Measurements from ENCODE around the gene GGT6.
A peak's percentile ranks its signal among the peaks of the same experiment; 100 is the strongest.

The GGT6 gene

DNA sequence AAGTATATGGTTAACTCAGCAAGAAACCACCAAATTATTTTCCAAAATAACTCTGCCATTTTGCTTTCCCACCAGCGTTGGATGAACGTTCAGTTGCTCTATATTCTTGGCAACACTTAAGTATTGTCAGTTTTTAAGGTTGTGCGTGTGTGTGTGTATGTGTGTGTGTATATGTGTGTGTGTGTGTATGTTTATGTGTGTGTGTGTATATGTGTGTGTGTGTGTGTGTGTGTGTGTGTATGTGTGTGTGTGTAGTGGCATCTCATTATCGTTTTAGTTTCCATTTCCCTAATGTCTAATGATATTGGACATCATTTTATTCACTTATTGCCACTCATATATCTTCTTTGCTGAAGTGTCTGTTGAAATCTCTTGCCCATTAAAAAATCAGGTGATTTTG lies 12.7 kb upstream of the GGT6 start:
- no peak for DNase-seq

GRCh38 chr17:4572131-4572530 lies 11.8 kb upstream of the GGT6 start:
- no peak for DNase-seq

GRCh38 chr17:4569591-4569990 lies 9.2 kb upstream of the GGT6 start:
- DNase-seq = no peak

- peak; percentile 67 for DNase-seq
Measured at GRCh38 chr17:4566785-4567184, 6.4 kb upstream of the GGT6 start.

DNA sequence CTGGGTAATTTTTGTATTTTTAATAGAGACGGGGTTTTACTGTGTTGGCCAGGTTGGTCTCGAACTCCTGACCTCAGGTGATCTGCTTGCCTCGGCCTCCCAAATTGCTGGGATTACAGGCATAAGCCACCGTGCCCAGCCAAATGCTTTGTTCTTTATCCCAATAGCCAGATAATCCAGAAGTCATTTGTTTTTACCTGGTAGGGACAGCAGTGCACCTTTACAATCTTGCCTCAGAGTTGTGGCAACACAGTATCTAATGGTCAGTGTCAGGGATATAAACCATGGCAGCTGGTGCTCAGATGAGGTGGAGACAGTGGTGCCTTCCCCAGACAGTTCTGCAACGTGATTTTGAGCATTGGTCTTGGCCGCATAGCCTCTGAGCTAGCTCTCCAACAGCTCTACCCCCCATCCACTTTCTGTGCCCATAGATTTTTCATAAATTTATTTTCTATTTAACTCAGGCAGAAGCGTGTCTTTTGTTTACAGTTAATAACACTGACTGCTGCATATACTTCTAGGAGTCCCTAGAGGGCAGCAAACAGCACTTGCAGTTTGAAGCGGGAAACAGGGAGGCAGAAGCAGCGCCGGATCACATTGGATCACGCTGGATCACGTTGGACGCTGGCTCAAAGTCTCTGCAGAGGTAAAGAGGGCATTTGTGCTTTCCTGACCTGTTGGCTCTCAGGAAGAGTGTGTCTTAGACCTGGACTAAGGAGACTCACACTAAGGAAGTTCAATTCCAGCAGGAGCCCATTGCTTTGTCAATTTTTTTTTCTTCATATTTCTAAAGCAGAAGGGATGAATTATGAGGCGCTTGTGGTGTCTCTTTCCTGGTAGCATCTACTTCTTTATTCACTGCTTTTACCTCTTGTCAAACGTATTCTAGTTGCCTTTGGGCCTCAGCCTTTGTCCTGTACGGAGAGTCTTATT lies 5.1 kb upstream of the GGT6 start:
- DNase-seq = peak; percentile 71

DNA sequence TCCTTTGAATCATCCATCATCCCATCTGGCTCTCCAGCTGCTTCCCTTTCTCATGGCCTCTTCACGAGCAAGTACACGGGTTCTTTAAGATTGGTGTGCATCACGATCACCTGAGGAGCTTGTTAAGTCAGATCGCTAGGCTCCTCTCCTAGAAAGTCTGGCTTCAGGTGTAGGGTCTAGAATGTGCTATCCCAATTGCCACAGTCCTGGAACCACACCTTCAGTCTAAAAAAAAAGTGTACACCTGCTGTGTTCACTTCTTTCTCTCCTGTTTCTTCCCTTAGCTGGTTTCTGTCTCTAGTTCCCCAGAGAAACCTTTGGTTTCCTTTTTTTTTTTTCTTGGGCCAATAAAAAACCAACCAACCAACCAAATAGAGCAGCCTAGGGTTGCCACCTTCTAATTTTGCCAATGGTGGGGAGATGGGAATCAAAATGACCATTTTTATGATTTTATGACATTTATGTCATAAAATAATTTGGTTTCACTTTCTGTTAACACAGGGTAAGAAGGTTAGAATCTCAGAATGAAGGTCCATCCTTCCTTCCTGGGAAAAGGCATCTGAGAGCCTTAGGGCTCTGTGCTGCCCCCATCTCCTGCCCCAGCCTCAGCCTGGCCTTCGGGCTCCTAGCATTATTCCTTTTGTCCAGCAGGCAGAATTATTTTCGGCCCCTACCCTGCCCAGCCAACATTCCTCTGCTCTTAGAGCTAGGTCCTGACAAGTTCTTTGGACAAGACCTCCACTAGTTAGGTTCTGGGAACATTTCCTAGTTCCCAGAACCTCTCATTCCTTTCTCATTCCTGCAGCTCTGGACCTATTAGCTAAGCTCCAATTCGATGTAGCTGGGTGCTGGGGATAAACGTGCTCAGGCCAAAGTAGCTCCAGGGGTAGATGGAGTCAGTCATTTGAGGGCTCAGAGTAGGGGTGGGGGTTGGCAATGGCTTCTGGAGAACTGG lies 1.9 kb upstream of the GGT6 start:
- DNase-seq = no peak

DNA sequence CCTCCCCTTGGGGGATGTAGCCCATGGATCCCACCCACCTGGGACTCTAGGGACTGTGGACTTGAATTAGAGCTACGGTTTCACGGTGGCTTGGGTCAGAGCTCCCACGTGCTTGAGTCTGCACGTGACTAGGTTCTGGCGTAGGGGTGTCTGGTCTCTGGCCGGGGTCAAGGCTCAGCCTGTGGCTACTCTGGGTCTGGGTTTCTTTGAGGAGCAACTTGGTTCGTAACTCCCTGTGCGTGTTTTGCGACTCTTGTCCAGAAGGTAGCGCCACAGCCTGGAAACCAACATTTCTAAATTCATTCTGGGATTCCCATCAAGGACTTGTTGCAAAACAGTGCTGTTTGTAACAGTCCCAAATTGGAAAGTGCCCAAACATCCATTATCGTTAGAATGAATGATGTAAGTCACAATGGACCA lies 470 bp upstream of the GGT6 start:
- DNase-seq = no peak

DNA sequence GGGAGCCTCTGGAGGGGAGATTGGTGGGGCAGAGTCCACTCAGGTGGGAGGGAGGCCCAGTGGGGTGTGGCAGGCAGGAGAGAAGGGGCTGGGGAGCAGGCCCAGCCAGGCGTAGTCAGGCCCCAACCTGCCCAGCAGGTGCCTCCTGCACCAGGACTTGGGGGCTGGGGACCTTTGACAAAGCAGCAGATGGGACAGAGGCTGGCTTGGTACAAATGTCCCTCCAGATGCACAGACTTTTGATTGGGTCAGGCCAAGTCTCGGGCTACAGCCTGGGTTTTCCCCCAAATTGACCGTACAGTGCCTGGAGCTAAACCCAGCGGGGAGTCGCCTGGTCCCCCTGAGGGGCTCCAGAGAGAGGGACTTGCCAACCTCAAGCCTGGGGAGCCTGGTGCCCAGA lies 411 bp downstream of the GGT6 start:
- DNase-seq = no peak

GRCh38 chr17:4559139-4559791 lies 1.1 kb downstream of the GGT6 start:
- DNase-seq = no peak

GRCh38 chr17:4558347-4558971 lies 1.9 kb downstream of the GGT6 start:
- DNase-seq = no peak

- DNase-seq = no peak
Measured at GRCh38 chr17:4557626-4558346, 2.6 kb downstream of the GGT6 start.

GRCh38 chr17:4556996-4557395 lies 3.4 kb downstream of the GGT6 start:
- DNase-seq = no peak

DNA sequence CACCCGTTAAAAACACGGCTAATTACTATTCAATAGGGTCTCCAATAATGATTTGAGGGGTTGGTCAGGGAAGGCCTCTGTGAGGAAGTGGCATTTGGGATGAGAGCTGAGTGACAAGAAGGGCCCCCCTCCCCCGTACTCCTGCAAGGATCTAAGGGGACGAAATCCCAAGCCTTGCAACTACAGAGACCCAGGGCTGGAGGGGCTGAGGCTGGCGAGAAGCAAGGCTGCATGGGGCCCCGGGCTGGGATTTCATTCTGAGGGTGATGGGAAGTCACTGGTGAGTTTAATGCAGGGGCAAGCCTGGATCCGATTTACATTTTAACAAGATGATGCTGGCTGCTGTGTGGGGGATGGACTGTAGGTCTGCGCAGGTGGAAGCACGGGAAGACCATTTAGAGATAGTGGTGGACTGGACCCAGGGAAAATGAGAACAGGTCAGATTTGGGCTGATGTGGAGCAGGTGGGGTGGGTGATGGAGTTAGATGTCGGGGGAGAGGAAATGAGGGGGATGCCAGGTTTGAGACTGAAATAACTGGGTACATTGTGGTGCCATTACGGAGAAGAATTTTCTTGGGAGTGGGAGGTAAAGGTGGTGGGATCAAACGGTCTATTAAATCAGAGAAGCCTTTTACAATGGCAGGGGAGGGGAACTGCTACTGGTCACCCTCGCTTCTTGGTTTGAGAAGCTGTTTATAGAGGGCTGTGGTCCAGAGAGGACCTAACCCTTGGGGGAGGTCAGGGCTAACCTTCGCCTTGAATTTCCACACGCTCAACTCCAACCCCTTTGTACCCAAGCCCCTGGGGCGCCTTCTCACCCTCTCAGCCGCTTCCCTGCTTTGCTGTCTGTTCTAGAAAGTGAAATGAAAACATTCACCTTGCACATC lies 4.3 kb downstream of the GGT6 start:
- DNase-seq = no peak

DNA sequence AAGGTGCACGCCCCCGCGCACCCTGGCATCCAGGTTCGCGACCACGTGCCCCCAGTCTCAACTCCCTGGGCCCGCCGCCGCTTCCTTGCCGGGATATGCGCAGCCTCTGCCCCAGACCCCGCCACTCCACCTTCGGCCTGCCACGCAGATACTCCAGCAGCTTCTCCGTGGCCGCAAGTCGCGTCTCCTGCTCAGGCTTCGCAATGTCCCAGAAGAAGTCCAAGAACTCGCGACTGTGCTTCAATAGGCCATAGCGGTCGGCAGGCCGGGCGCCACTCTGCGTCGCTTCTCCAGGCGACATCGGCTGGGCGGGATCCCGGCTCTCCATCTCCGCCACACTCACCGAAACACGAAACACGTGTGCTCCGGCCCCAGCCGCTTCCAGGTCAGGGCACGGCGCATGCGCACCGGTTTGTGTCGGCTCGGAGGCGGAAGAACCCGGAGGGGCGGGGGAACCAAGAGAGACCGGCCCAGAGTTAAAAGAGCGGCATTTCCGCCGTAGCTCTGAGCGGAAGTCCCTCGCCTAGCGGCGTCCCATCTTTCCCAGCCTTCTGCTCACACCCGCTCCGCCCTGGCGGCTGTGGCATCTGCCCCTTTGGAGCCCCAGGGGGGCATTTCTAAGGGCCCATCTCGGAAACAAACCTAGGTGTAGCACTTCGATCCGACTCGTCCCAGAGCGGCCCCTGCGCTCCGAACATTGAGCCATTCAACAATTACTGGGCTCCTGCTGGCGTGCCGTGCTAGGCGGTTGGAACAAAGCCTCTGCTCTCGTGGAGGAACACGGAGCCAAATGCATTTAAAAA lies 5.2 kb downstream of the GGT6 start, which contains the start of gene MYBBP1A:
TSS of gene MYBBP1A (minus strand) at position 388 of the 803 bp plus-strand sequence. CDS start at position 328, 60 bp downstream.
- peak; percentile 99 for DNase-seq

DNA sequence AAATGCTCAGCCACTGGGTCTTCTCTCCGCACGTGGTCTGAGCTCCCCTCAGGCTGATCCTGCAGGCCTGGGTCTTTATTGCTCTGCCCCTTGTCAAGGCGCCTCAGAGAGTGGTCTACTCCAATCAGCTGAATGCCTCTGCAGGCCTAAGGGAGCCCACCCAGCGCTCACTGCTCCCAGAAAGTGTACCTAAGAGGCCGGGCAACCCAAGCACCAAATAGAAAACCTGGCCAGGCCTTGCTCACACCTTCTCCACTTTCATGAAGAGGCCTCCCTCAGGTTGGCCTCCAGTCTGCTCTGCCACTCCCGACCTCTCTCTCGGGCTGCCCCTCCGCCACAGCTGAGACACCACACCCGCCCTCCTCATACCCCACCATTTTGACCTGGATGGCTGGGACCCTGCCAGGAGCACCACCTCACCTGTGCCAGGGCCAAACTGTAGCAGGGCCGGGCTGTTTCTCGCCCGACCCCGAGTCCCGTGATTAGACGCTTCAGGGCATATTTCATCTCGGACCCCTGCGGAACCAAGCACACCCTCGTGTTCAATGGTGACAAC lies 5.9 kb downstream of the GGT6 start:
- DNase-seq = peak; percentile 37

- DNase-seq = no peak
Measured at GRCh38 chr17:4553669-4554068, 6.7 kb downstream of the GGT6 start.

- DNase-seq = no peak
Measured at GRCh38 chr17:4551796-4552525, 8.4 kb downstream of the GGT6 start.

GRCh38 chr17:4551141-4551540 lies 9.2 kb downstream of the GGT6 start:
- DNase-seq = peak; percentile 42

DNA sequence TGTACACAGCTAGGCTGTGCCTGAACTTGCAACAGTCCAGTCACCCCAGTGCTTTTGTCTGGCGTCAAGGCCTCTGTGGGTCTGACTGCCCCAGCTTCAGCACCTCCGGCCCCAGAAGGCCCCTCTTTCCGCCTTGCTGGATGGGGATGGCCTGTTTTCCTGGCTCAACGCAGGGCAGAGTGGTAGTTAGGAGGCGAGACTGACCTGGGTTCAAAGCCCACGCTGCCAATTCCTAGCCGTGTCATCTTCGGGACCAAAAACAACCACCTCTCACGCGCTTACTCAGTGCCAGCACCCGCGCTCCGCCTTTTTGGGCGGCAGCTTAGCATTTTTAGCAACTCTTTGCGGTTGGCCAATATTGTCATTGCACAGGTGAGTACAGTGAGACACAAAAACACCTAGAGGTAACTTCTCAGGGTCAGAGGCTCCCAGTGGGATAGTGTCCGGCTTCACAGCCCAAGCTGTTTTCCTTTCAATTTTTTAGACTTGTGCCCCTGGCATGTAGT lies 9.8 kb downstream of the GGT6 start:
- DNase-seq = no peak

All from stimulated activated CD4-positive, alpha-beta T cell treated with anti-CD3 and anti-CD28 coated beads, Interleukin-15, amount 100 ng/mL, for 24 hours (primary cell).